Fibroblast of skin of abdomen (primary cell): ENCODE data around the gene NTSR2.

ENCODE experiments used
- DNase-seq: peaks from one replicate; pipeline ENCODE4 v3.0.0-alpha.2; 2013

Gene NTSR2

DNA sequence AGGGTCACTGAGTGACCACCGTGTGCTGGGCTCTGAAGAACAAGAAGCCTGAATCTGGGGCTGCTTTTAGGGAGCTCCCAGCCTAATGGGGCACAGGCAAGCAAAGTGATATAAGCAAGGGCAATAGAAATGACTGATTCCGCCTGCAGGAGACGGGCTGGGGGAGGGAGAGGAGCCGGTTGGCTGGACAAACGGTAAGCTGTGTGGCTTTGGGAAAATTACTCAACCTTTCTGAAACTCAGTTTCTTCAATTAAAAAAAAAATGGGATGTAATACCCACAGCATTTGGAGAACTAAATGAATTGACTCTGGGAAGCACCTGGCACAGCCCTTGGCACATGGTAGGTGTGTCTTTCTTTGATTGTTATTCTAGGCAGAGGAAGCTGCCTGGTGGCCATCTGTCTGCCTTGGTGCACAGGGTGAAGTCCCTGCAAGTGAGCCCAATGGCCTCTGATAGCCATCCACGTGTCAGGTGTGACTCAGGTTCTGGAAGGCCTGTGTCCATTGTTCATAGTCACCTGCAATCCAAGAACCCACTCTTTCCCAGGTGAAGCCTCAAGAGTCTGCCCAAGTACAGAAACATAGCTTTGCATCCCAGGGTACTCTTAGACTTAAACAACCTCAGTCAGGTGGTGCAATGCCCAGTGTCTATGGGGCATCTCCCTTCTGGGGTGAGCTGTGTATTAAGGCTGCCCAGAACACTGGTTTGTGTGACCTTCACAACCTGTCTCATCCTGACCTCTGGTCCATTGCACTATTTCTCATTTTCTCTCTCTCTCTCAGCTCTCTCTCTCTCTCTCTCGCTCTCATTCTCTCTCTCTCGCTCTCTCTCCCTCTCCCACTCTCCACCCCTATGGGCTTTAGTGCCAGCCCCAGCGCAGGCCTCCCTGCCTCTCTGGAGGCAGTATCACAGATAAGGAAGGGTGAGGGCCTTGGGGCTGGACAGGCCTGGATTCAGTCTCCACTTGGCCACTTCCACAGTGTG lies 30.0 kb upstream of the NTSR2 start:
- no peak for DNase-seq

DNA sequence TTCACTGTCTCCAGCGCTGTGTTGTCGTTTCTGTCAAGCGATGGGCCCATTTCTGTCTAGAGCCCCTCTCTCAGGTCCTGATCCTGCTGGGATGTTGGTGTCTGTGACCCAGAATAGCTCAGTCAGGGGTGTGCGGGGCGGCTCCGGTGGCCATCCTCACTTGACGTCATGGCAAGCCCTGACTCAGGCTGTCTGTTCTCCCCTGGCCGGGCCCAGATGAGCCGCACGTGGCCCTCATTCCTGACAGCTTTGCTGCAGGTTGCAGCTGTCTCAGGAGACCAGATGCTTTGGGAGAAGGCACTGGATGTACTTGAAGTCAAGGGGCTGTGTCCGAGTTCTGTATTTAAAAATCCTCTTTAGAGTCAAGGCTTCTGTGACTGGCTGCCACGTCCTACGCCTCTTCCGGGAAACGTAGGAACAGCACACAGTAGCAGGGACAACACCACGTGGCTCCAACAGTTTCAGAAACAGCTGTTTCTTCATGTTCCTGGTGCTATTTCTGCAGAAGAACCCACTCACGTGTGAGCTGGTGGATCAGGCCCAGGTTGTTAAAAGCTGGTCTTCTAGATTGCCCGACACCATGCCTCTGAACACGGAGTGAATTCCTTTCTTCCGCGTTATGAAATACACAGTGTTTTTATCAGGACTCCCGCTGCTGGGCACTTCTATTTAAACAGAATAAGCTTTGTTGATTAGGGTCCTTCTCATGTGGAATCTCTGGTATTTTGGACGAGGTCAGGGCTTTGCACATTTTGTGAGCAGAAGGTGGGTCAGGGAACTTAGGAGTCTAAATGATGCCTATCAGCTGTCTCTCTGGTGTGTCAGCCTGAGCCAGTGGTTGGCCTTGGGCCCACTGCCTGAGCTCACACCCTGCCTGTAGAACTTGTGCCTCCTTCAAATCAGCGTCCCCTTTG lies 28.3 kb upstream of the NTSR2 start:
- DNase-seq, result peak; percentile 72

DNA sequence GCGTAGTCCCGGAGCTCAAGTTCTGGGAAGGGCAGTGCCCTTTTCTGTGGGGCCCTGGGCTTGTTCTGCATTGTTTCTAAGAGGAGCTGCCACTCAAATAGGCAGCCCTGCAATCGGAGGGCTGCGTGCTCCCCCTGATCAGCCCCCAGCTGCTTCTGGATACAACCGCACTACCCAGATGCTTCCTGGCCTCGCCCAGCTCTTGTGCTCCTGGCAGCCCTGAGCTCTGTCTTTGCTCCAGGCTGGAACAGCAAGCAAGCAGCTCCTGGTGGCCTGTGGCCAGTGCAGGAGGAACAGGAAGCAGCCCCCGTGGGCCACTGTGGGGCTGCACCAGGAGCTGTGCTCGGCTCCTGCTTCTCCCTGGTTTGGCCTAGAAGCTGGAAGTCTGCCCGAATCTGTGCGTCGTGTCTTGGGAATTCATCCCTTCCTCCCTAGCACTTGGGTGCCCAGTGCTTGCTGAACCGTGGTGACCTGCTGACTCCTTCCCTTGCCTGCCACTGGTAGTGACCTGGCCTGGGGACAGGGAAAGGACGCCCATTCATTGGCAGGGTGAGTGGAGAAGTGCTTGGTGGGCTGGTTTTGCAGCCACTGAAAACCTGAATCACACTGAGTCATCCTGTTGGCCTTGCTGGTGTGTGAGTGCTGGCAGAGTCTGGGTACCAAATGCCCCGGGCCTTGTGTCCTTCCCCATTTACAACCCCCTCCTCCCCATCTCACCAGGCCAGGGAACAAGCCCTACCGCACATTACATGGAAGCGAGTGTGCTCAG lies 27.3 kb upstream of the NTSR2 start:
- DNase-seq, result peak; percentile 72

DNA sequence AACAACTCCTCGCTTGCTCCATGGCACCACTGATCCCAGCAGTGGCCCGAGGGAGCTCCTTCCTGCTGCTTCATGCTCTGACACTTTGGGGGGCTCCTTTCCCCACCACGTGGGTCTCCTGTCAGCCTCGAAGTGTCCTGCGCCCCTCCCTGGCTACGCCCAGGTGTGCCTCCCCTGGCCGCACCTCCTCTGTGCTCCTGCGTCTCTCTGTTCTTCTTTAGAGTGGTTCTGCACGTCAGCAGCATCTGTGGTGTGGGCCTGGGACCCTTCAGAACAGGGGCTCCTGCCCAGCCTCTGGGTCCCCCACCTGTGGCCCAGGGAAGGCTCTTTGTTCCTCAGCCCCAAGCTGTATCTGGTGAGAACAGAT lies 26.7 kb upstream of the NTSR2 start:
- DNase-seq, result no peak

DNA sequence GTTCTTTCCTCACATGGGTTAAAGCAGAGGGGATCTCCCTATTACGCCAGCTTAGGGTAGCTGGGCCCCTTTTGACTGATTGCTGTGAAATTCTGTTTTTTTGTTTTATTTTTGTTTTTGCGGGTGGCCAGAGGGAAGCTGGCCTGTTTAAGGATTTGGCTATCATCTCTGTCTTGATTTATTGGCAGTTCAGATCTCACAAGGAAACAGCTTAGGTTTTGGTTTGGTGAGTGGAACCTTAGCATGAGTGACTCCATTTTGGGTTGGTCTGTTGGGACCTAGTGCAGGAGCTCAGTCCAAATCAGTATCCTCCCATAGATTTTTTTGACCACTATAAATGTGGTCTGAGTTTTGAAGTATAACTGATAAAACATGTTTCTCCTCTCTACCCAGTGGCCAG lies 25.6 kb upstream of the NTSR2 start:
- no peak for DNase-seq

DNA sequence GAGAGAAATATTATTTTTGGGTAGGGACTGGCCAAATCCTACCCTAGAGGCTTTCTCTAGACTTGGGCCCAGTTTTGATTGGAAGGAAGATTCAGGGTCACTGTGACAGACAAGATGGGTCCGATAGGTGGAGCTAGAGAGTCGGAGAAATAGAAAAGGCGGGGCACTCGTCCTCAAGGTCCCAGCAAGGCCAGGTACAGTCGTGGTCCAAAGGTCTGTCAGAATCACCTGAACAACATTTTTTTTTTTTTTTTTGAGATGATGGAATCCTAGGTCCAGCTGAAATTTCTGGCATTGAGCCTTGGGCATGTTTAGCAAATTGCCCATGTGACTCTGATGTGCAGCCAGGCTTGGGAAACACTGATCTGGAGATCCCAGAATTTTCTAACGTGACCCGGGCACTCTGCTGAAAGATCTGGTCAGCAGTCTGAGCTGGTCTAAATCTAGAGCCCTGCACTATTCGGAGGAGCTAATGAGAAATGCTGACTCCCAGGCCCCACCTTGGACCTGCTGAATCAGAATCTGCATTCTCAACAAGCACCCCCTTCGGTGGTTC lies 23.0 kb upstream of the NTSR2 start:
- DNase-seq, result peak; percentile 45

DNA sequence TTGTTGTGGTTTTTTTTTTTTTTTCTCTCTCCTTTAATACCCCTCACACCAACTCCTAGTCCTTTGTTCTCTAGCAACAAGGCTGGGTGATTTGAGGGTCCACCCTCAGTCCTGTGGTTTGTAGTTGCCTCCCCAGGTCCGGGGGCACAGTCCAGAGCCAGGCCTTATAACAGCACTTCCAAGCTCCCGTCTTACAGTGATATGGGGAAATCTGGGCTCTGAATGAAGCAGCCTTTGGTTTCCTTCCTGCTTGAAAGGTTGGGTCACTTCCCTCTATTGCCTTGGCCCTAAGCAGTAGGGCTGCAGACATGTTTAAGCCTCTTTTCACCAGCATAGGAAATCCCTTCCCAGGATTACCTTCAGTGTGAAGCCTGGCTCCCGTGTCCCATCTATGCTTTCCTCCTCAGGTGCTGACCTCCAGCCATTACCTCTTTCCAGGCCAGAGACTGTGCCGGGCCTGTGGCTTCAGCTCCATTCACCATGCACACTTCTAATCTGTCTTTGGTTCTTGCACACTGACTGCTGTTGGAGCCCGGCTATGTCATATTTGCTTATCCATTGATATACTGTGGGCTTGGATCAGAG lies 21.2 kb upstream of the NTSR2 start:
- no peak for DNase-seq

DNA sequence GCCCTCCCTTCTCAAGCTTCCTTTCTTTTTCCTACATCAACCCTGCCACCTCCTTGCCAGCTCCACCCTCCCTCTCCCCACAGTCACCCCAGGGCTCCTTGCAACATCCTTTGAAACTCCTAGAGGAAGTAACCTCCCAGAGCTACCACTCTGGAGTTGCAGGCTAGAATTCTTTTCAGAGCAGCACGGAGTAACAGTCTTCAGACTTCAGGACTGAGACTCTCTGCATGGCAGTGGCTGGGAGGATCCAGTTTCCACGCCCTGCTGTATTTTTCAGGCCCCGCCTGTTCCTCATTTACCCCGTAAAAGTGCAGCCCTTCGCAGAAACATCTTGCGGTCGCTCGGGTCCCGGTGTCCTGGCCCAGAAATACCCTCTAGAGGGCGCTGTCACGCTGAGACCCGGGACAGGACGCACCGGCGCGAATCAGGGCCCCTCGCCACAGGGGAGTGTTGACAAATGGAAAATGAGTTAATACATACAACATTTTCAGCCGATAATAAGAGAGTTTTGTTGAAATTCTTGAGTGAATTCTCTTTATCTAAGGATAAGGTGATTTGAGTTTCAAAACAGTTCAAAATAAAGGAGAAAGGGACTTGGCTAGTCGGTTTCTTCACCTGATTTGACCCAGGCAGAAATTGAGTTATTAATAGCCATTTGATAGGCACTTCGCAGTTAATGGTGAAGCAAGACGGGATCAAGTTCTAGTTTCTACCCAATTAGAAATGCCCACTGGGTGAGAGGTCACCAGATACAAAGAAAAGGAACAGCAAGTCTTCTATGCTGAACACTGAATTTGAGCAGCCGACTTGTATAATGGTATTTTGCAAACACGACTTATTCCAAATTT lies 18.5 kb upstream of the NTSR2 start:
- DNase-seq, result peak; percentile 73

DNA sequence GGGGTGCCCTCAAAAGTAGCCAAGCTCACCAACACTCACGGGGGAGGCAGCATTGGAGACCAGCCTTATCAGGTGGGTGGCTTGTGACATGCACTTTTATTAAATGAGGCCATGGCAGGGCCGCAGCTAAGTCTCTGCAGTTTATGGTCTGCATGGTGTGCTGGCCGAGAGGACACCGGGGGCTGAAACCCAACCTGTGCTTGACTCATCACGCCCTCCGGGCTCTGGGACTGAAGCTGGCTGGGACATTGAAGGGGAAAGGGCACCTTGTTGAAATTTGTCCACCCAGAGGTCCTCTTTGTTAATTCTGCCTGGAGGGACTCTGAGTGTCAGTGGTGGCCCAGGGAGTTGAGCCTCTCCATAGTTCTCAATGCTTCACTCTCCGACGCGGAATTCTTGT lies 17.7 kb upstream of the NTSR2 start:
- DNase-seq, result no peak

DNA sequence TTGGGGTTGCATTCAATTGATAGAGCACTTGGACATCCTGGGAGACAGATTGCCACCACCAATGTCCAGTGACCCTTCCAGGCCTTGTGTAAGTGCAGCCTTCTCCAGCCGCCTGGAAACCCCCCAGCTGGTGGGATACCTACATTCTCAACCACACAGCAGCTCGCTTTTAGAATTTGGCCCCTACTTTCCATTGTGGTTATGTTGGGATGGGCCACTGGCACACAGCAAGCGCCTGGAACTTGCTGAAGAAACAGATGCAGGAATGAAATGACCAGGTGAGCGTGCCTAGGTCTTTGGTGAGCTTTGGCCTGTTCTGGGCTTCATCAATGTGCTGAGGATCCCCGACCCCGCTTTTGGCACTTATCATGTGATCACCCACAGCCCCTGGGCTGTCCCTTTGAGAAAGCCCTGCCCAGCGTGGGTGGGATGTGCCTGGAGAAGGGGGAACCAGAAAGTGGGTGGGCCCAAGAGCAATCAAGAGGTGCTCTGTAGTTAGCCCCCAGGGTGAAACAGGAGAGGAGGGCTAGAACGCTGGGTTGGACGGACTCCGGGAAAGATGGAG lies 16.0 kb upstream of the NTSR2 start:
- no peak for DNase-seq

DNA sequence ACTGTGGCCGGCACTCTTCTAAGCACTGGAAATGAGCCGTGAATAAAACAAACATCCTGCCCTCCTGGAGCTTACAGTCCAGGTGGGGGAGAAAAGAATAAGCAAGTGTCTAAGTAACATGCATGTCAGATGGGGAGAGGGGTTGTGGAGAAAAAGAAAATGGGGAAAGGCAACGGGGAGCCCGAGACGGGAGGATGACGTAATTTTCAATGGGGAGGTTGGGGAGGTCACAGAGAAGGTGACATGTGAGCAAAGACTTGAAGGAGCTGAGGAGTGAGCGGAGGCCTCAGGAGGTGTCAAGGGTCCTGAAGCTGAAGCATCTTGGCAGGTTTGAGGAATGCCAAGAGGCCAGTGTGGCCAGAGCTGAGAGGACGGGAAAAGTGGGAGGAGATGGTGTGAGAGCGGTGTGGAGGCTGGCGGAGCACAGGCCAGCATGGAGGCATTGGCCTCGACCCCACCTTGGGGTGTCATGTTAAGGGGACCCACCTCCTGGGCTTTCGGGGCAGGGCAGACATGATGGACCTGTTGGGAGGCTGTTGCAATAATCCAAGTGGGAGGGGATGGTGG lies 15.0 kb upstream of the NTSR2 start:
- DNase-seq, result no peak

DNA sequence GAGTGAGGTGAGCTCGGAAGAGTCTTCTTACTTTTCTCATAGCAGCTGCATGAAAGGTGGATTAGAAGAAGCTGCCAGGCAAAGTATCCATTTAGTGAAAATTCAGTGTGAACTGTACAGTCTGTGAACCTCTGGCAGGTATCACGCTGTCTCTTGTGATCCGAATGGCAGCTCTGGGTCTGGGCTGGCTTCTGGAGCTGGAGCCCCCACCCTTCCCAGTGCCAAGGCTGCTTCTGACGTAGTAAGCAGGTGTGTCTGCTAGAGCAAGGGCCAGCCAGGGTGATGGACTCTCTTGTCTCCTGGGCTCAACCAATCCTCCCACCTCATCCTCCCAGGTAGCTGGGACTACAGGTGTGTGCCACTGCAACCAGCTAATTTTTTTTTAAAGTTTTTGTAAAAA lies 14.0 kb upstream of the NTSR2 start:
- no peak for DNase-seq

DNA sequence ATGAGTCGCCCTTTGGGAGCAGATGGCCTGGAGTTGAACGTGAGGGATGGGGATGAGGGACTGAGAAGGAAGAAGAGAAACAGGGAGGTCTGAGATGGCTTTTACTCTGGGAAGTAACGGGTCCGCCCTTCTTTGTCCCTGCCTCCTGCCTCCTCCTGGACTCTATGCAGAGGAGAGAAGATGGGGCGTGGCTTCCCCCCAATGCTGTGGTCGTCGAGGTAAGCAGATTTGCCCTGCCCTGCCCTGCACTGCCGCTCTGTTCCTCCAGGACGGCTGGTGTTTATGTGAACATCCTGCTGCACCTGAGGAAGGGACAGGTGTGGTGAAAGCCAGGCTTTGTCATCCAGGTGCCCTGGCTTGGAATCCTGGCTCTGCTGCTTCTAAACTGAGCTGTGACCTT lies 13.5 kb upstream of the NTSR2 start:
- no peak for DNase-seq

DNA sequence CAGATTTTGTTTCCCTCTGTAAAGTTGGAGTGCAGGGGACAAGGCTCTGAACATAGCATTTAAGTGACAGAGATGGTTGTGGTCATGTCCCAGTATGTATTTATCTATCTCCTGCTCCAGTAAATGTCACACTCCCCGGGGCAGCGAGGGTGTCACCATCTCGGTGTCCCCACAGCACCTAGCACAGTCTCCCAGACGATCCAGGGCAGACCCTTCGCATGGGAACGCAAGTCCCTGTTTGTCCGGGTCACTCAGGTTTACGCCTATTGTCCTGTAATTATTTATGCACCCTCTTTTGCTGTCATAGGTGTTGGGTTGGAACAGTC lies 12.6 kb upstream of the NTSR2 start:
- DNase-seq, result no peak

DNA sequence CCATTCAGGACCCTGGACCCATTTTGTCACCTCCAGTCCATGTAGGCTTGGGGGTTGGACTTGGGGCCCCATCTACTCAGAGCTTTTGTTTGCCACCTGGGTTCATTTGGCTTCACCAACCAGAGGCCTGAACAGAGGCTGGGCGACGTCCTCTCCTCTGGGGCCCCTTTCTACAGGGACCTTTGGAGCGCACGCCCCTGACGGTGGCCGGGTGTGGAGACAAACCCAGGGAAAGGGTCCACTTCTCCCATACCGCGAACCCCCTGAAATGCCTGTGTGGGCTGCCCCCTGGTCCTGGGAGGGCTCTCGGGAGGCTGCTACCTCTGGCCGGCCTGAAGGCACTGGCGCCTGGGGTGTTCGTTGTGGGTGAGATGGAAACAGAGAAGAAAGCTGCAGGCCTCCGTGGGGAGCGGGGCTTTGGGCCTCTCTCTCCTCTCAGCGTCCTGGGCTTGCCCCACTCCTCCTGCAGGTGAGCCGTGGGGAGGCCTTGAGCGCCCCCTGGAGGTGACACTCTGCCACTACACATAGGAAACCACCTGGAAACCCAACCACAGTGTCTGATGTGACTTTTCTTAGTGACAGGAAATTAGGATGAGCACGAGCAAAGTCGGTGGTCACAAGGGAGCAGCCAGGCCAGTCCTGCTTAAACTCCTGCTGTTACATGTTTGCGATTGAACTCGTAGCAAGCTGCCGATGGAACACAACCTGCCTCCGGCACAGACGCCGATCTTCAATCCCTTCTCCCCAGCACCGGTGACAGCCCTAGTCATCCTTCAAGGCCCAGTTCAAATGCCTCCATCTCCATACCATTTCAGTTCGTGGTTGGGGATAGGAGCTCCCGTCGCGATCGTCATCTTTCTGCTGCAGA lies 12.0 kb upstream of the NTSR2 start:
- DNase-seq, result no peak

DNA sequence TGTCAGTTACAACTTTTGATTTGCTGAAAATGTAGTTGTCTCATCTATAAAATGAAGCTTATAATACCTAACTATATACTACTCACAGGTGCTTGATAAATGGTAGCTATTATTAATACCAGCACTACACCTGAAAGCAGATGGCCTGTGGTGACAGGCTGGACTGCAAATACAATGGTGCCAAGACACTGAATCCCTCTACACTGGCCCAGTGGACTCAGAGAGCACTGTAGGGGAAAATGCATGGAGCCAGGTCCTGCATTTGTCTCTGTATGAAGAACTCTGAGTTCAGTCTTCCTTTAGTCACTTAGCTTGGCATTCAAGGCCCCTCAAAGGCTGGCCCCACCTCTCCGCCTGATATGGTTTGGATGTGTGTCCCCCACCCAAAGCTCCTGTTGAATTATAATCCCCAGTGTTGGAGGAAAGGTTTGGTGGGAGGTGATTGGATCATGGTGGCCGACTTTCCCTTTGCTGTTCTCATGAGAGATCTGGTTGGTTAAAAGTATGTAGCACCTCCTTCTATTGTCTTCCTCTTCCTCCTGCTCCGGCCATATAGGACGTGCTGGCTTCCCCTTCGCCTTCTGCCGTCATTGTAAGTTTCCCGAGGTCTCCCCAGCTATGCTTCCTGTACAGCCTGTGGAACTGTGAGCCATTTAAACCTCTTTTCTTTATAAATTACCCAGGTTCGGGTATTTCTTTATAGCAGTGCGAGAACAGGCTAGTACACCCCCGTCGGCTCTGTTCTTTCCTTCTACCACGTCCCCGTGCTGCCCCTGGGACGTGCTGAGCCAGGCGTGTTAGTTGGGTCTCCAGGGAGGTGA lies 11.1 kb upstream of the NTSR2 start:
- DNase-seq, result no peak

DNA sequence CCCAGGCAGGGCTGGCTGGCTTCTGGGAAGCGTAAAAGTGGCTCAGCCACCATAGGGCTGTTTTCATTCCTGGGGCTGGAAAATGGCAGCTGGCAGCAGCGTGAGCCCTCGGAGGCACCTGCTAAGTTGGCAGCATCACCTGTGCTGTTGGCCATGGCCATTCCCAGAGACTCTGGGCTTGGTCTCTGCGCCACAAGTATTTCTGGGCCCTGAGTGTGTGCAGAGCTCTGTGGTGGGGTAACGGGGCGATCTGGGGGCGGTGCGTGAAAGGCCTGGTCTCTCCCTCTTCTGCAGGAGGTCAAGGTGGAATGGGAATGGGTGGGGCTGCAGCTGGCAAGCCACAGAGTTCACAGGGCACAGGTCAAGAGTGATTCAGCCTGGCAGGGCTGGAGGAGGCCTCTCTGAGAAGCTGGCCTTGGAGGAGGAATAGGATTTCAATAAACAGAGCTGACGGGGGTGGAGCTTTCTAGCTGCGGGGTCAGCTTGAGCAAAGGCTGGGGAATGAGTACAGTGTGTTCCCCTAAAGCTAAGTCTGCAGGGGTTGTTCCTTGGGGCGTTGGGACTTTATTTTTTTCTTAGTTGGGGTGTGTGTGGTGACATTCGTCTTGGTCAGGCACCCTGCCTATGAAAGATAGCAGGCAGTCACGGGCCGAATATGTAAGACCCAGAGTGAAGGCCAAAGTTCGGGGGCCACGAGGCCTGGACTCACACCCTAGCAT lies 10.3 kb upstream of the NTSR2 start:
- no peak for DNase-seq
